Measurements from ENCODE around the gene NOL8.

The NOL8 gene

GRCh38 chr9:92325269-92325990, at the start of gene NOL8, which contains the start of gene CENPP:
NOL8 (minus strand) TSS chr9:92325350; CDS start chr9:92324161, 1,189 bp downstream.
CENPP (plus strand) TSS chr9:92325953.
- DNase-seq (ENCODE audit: low read depth): peak; percentile 76

GRCh38 chr9:92373167-92373566, 48.0 kb upstream of the NOL8 start:
- no peak for DNase-seq (ENCODE audit: low read depth)

GRCh38 chr9:92369075-92369474, 43.9 kb upstream of the NOL8 start:
- DNase-seq (ENCODE audit: low read depth): no peak

GRCh38 chr9:92360083-92360482, 34.9 kb upstream of the NOL8 start:
- no peak for DNase-seq (ENCODE audit: low read depth)

- DNase-seq (ENCODE audit: low read depth): no peak
These were observed 34.3 kb upstream of the NOL8 start for GRCh38 chr9:92359394-92359995.

- no peak for DNase-seq (ENCODE audit: low read depth)
These were observed 27.9 kb upstream of the NOL8 start for GRCh38 chr9:92353051-92353450.

- no peak for DNase-seq (ENCODE audit: low read depth)
These were observed 25.6 kb upstream of the NOL8 start for GRCh38 chr9:92350740-92351133.

- peak; percentile 51 for DNase-seq (ENCODE audit: low read depth)
These were observed 24.9 kb upstream of the NOL8 start for GRCh38 chr9:92349771-92350739.

- no peak for DNase-seq (ENCODE audit: low read depth)
These were observed 20.4 kb upstream of the NOL8 start for GRCh38 chr9:92345582-92345981.

GRCh38 chr9:92342825-92343488, 17.8 kb upstream of the NOL8 start:
- no peak for DNase-seq (ENCODE audit: low read depth)

- no peak for DNase-seq (ENCODE audit: low read depth)
These were observed 16.4 kb upstream of the NOL8 start for GRCh38 chr9:92341578-92341977.

- DNase-seq (ENCODE audit: low read depth): no peak
These were observed 8.1 kb upstream of the NOL8 start for GRCh38 chr9:92333282-92333634.

GRCh38 chr9:92332577-92333281, 7.6 kb upstream of the NOL8 start:
- DNase-seq (ENCODE audit: low read depth): no peak

GRCh38 chr9:92328225-92328624, 3.1 kb upstream of the NOL8 start:
- peak; percentile 30 for DNase-seq (ENCODE audit: low read depth)

GRCh38 chr9:92327283-92327850, 2.2 kb upstream of the NOL8 start:
- DNase-seq (ENCODE audit: low read depth): no peak

GRCh38 chr9:92325991-92326500, 896 bp upstream of the NOL8 start:
- DNase-seq (ENCODE audit: low read depth): no peak

- DNase-seq (ENCODE audit: low read depth): no peak
These were observed 271 bp downstream of the NOL8 start for GRCh38 chr9:92324889-92325268.

- no peak for DNase-seq (ENCODE audit: low read depth)
These were observed 719 bp downstream of the NOL8 start for GRCh38 chr9:92324431-92324830.

GRCh38 chr9:92315456-92315855, 9.7 kb downstream of the NOL8 start:
- no peak for DNase-seq (ENCODE audit: low read depth)

- no peak for DNase-seq (ENCODE audit: low read depth)
These were observed 11.5 kb downstream of the NOL8 start for GRCh38 chr9:92313624-92314012.
